Stimulated activated CD4-positive, alpha-beta T cell treated with anti-CD3 and anti-CD28 coated beads, Interleukin-2, amount 100 ng/mL, for 48 hours (primary cell): Measurements from ENCODE around the gene LRIT2.
"Not testable (repeated sequence)": the region's sequence is repeated elsewhere in the genome, so short reads cannot be mapped to it uniquely, and the experiment has no call there.

ENCODE experiments used
- DNase-seq, 2 donors: peaks; one replicate each; pipeline ENCODE4 v3.0.0-alpha.2; 2020

The LRIT2 gene

GRCh38 chr10:84179059-84179710 is 46.2 kb downstream of the LRIT2 start:
- DNase-seq: no peak

- DNase-seq: no peak
Measured at GRCh38 chr10:84178160-84178609, 47.2 kb downstream of the LRIT2 start.

GRCh38 chr10:84177541-84178141 is 47.7 kb downstream of the LRIT2 start:
- DNase-seq: no peak

GRCh38 chr10:84176836-84177474 is 48.4 kb downstream of the LRIT2 start:
- DNase-seq: no peak

- DNase-seq: no peak
Measured at GRCh38 chr10:84176351-84176750, 49.0 kb downstream of the LRIT2 start.

GRCh38 chr10:84175436-84175835 is 49.9 kb downstream of the LRIT2 start:
- DNase-seq: no peak

- no peak for DNase-seq
Measured at GRCh38 chr10:84173501-84173929, 51.8 kb downstream of the LRIT2 start, which contains the start of gene GPR15LG. Gene GPR15LG (plus strand): TSS chr10:84173801. CDS start chr10:84173852, 51 bp downstream.

GRCh38 chr10:84172467-84173356 is 52.6 kb downstream of the LRIT2 start:
- DNase-seq: no peak

- not testable (repeated sequence) for DNase-seq
Measured at GRCh38 chr10:84171700-84172466, 53.5 kb downstream of the LRIT2 start.

- DNase-seq: not testable (repeated sequence)
Measured at GRCh38 chr10:84171237-84171636, 54.1 kb downstream of the LRIT2 start.
